GM23248 (cell line): ENCODE results near the gene ACADS. TPM values are rescaled to one million over a fixed set of nuclear protein-coding genes. Genes with fewer than 3 reads are reported as not detected.

ENCODE experiments used
- DNase-seq: peaks from one replicate; pipeline ENCODE4 v3.0.0-alpha.2; 2015
- H2AFZ ChIP-seq: fragments of 200-600 bp; sonication (generic); 2 replicates; pipeline ENCODE4 v1.6.1; 2016; ENCODE audit warnings: antibody characterized with exemption
- H3F3A ChIP-seq: fragments of 200-600 bp; sonication (generic); 2 replicates; pipeline ENCODE4 v1.6.1; 2016; ENCODE audit warnings: mild to moderate bottlenecking, antibody characterized with exemption, mixed run types; ENCODE audit not compliant: insufficient read depth
- H3K27ac ChIP-seq: fragments of 200-600 bp; sonication (generic); 2 replicates; pipeline ENCODE4 v1.5.1; 2016; ENCODE audit warnings: mild to moderate bottlenecking
- H3K27me3 ChIP-seq: fragments of 200-600 bp; sonication (generic); replicated peaks from 2 replicates; pipeline ENCODE4 v1.6.1; 2016; ENCODE audit warnings: mild to moderate bottlenecking; ENCODE audit not compliant: insufficient read depth
- H3K36me3 ChIP-seq: fragments of 200-600 bp; sonication (generic); 2 replicates; pipeline ENCODE4 v1.6.1; 2016; ENCODE audit warnings: low read depth, mild to moderate bottlenecking
- H3K4me1 ChIP-seq: fragments of 200-600 bp; sonication (generic); 2 replicates; pipeline ENCODE4 v1.6.1; 2016; ENCODE audit warnings: mild to moderate bottlenecking; ENCODE audit not compliant: insufficient read depth
- H3K4me2 ChIP-seq: fragments of 200-600 bp; sonication (generic); one replicate; pipeline ENCODE4 v1.6.1; 2016; ENCODE audit warnings: mild to moderate bottlenecking; ENCODE audit not compliant: unreplicated experiment
- H3K4me3 ChIP-seq: fragments of 200-600 bp; sonication (generic); 2 replicates; pipeline ENCODE4 v1.5.1; 2016; ENCODE audit warnings: mild to moderate bottlenecking
- H3K79me2 ChIP-seq: fragments of 200-600 bp; sonication (generic); 2 replicates; pipeline ENCODE4 v1.6.1; 2016; ENCODE audit warnings: mild to moderate bottlenecking; ENCODE audit not compliant: insufficient read depth
- H3K9ac ChIP-seq: fragments of 200-600 bp; sonication (generic); 2 replicates; pipeline ENCODE4 v1.6.1; 2016; ENCODE audit warnings: mild to moderate bottlenecking
- H3K9me2 ChIP-seq: fragments of 200-600 bp; sonication (generic); 2 replicates; pipeline ENCODE4 v1.6.1; 2016; ENCODE audit warnings: mixed run types, mild to moderate bottlenecking, moderate library complexity; ENCODE audit not compliant: insufficient read depth
- H3K9me3 ChIP-seq: fragments of 200-600 bp; sonication (generic); one replicate; pipeline ENCODE4 v1.6.1; 2017; ENCODE audit warnings: low read depth
- H4K20me1 ChIP-seq: fragments of 200-600 bp; sonication (generic); 2 replicates; pipeline ENCODE4 v1.6.0; 2016; ENCODE audit not compliant: insufficient read depth
- EZH2 ChIP-seq: fragments of 200-600 bp; sonication (generic); IDR thresholded peaks from 2 replicates; pipeline ENCODE4 v1.6.1; 2018; ENCODE audit warnings: antibody characterized with exemption, mild to moderate bottlenecking; ENCODE audit not compliant: insufficient read depth, poor library complexity, severe bottlenecking
- EZH2phosphoT487 ChIP-seq: fragments of 200-600 bp; sonication (generic); IDR thresholded peaks from 2 replicates; pipeline ENCODE4 v1.6.1; 2018; ENCODE audit warnings: antibody characterized with exemption, moderate library complexity, mild to moderate bottlenecking, low read depth; ENCODE audit not compliant: insufficient read depth
- WGBS, 2 experiments: methylation state at CpG; one replicate each; pipeline ENCODE4 v1.1.6; 2015 to 2017; ENCODE audit warnings: low lambda C conversion rate in 2 of 2, low coverage in 1 of 2; ENCODE audit errors: missing lambda C conversion rate in 2 of 2; 5-methylcytosine and 5-hydroxymethylcytosine counted together
- in situ Hi-C: fragments of 300-500 bp; cut with MboI; formaldehyde crosslinking; loops from 2 replicates; pipeline ENCODE4 v1.15.0; 2020
- polyA plus RNA-seq: library from polyadenylated mRNA; unstranded; fragments of >200 nt; fragmentation: Nextera tagmentation; extraction: Ambion mirVana; gene quantifications from 2 replicates; pipeline ENCODE4 v1.2.1, GENCODE V29; 2016
- total RNA-seq: library from RNA; depleted of rRNA; stranded (reverse); fragments of >200 nt; shearing (Covaris generic); gene quantifications from 2 replicates; pipeline ENCODE4 v1.2.3, GENCODE V29; 2014

Gene ACADS
- total and polyA plus RNA-seq, 2 experiments from 2014 or later: 10.5 to 14.5 TPM

GRCh38 chr12:120710031-120710804, 15.4 kb upstream of the ACADS start, which contains the start of gene UNC119B:
UNC119B (plus strand) TSS chr12:120710458; CDS start chr12:120710475, 17 bp downstream.
- Histone ChIP-seq H2AFZ (peak within 1 kb of the TSS; percentile 84), H3K4me1 (peaks cover 12% of the 10 kb centered on the region), H3K4me2 (peak within 1 kb of the TSS; percentile 98), H4K20me1 (no peaks in the 10 kb centered on the region), H3K27ac (peak within 1 kb of the TSS; percentile 60), H3K9me3 (no peaks in the 10 kb centered on the region), H3F3A (0 out of 2 replicates have a peak, but pooled peaks cover 5% of the 10 kb centered on the region), H3K9me2 (no peaks in the 10 kb centered on the region), H3K27me3 (no peaks in the 10 kb centered on the region), H3K4me3 (peak within 1 kb of the TSS; percentile 95), H3K36me3 (peaks cover 11% of the 10 kb centered on the region; the same call in 1 of the 2 replicates), H3K79me2 (peaks cover 42% of the 10 kb centered on the region), H3K9ac (peak within 1 kb of the TSS; percentile 89)
- TF ChIP-seq EZH2phosphoT487: no peak
- TF ChIP-seq EZH2: no peak
- in situ Hi-C loops: loop anchor here (10.0 kb wide), 1 partner anchor 125 kb away; the partner anchor contains the start of gene POP5
- DNase-seq: peak; percentile 83
- 1 to 2% methylated on average over 26 to 51 of the region's 76 CpGs for WGBS, 2 experiments

- in situ Hi-C loops: loop anchor here (10.0 kb wide), 1 partner anchor 126 kb away; the partner anchor contains the start of gene POP5
- no peaks in the 10 kb centered on the region for H3K9me2 ChIP-seq
- peaks cover 46% of the 10 kb centered on the region for H3K79me2 ChIP-seq
- no peak for TF ChIP-seq EZH2
- no peak for TF ChIP-seq EZH2phosphoT487
- peak; percentile 35 for DNase-seq
- no peaks in the 10 kb centered on the region for H3K9me3 ChIP-seq
- peak overlapping the region; percentile 84 for H2AFZ ChIP-seq
- H4K20me1 ChIP-seq: no peaks in the 10 kb centered on the region
- H3K9ac ChIP-seq: peak overlapping the region; percentile 89
- H3K4me2 ChIP-seq: peak overlapping the region; percentile 98
- WGBS, 2 experiments: 0 to 3% methylated on average over 27 to 28 of the region's 31 CpGs
- H3K4me1 ChIP-seq: peaks cover 12% of the 10 kb centered on the region
- peak overlapping the region; percentile 95 for H3K4me3 ChIP-seq
- H3K27ac ChIP-seq: peak overlapping the region; percentile 60
- H3F3A ChIP-seq: 0 out of 2 replicates have a peak, but pooled peaks cover 5% of the 10 kb centered on the region
- H3K27me3 ChIP-seq: no peaks in the 10 kb centered on the region
- peaks cover 11% of the 10 kb centered on the region; the same call in 1 of the 2 replicates for H3K36me3 ChIP-seq
Measured at GRCh38 chr12:120710805-120711296, 14.8 kb upstream of the ACADS start.

GRCh38 chr12:120711411-120711810, 14.2 kb upstream of the ACADS start:
- DNase-seq: peak; percentile 24
- H3K4me2 ChIP-seq: peak overlapping the region; percentile 98
- peak overlapping the region; percentile 95 for H3K4me3 ChIP-seq
- peak overlapping the region; percentile 89 for H3K9ac ChIP-seq
- H3K4me1 ChIP-seq: peaks cover 12% of the 10 kb centered on the region
- 0 out of 2 replicates have a peak, but pooled peaks cover 5% of the 10 kb centered on the region for H3F3A ChIP-seq
- no peaks in the 10 kb centered on the region for H3K9me2 ChIP-seq
- no peaks in the 10 kb centered on the region for H4K20me1 ChIP-seq
- peak overlapping the region; percentile 60; the same call in 1 of the 2 replicates for H3K27ac ChIP-seq
- H3K36me3 ChIP-seq: peaks cover 11% of the 10 kb centered on the region; the same call in 1 of the 2 replicates
- no peaks in the 10 kb centered on the region for H3K27me3 ChIP-seq
- TF ChIP-seq EZH2phosphoT487: no peak
- no peak for TF ChIP-seq EZH2
- peak overlapping the region; percentile 84 for H2AFZ ChIP-seq
- WGBS, 2 experiments: 44 to 45% methylated on average over 6 of the region's 6 CpGs
- in situ Hi-C loops: loop anchor here (10.0 kb wide), 1 partner anchor 127 kb away; the partner anchor contains the start of gene POP5
- peaks cover 50% of the 10 kb centered on the region for H3K79me2 ChIP-seq
- H3K9me3 ChIP-seq: no peaks in the 10 kb centered on the region

- Histone ChIP-seq H3K9ac (no peak overlapping the region), H3K4me1 (peaks cover 12% of the 10 kb centered on the region), H3K27me3 (no peaks in the 10 kb centered on the region), H3K4me2 (no peak overlapping the region), H4K20me1 (no peaks in the 10 kb centered on the region), H2AFZ (no peak overlapping the region), H3K79me2 (peaks cover 50% of the 10 kb centered on the region), H3K9me3 (no peaks in the 10 kb centered on the region), H3F3A (0 out of 2 replicates have a peak, but pooled peaks cover 5% of the 10 kb centered on the region), H3K9me2 (no peaks in the 10 kb centered on the region), H3K4me3 (no peak overlapping the region), H3K36me3 (peaks cover 11% of the 10 kb centered on the region; the same call in 1 of the 2 replicates), H3K27ac (no peak overlapping the region)
- 51 to 57% methylated on average over 6 of the region's 6 CpGs for WGBS, 2 experiments
- DNase-seq: no peak
- in situ Hi-C loops: loop anchor here (10.0 kb wide), 1 partner anchor 128 kb away; the partner anchor contains the start of gene POP5
- TF ChIP-seq EZH2: no peak
Measured at GRCh38 chr12:120712610-120713009, 13.0 kb upstream of the ACADS start.
